LNCaP clone FGC (cell line): ENCODE measurements around the gene PPARD.

Source experiments
- DNase-seq: peaks from one replicate; pipeline ENCODE4 v3.0.0-alpha.2; 2011; ENCODE audit warnings: low read depth
- H3K4me3 ChIP-seq: 2 replicates; pipeline ENCODE4 v1.5.1; 2011; ENCODE audit warnings: mild to moderate bottlenecking, low read depth, low read length, control low read depth
- TF ChIP-seq, protein P1 (sequence below): IDR thresholded peaks from 2 replicates; pipeline ENCODE4 v1.5.1; 2012; ENCODE audit warnings: mild to moderate bottlenecking; ENCODE audit not compliant: control insufficient read depth, insufficient read depth; ENCODE audit errors: extremely low read depth

PPARD gene

DNA sequence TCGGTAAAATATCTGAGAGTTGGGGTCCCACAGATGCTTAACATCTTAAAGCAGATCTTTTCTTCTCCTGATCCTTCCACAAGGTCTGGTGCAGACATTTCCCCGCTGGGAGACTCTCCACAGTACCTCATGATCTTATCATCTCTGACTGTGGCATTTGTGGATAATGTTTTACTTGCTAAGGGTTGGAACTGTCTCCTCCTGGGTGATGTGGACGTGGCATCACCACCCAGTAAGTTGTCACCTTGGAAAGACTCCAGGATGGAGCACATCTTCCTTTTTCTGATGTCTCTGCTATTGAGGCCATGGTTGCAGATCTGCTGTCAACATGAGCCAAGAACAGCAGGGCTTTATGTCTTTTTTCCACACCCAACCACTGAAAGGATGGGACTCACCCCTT, 67.8 kb downstream of the PPARD start:
- H3K4me3 ChIP-seq = no peak overlapping the region
- TF ChIP-seq, protein P1, sequence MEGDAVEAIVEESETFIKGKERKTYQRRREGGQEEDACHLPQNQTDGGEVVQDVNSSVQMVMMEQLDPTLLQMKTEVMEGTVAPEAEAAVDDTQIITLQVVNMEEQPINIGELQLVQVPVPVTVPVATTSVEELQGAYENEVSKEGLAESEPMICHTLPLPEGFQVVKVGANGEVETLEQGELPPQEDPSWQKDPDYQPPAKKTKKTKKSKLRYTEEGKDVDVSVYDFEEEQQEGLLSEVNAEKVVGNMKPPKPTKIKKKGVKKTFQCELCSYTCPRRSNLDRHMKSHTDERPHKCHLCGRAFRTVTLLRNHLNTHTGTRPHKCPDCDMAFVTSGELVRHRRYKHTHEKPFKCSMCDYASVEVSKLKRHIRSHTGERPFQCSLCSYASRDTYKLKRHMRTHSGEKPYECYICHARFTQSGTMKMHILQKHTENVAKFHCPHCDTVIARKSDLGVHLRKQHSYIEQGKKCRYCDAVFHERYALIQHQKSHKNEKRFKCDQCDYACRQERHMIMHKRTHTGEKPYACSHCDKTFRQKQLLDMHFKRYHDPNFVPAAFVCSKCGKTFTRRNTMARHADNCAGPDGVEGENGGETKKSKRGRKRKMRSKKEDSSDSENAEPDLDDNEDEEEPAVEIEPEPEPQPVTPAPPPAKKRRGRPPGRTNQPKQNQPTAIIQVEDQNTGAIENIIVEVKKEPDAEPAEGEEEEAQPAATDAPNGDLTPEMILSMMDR = no peak
- DNase-seq = no peak

DNA sequence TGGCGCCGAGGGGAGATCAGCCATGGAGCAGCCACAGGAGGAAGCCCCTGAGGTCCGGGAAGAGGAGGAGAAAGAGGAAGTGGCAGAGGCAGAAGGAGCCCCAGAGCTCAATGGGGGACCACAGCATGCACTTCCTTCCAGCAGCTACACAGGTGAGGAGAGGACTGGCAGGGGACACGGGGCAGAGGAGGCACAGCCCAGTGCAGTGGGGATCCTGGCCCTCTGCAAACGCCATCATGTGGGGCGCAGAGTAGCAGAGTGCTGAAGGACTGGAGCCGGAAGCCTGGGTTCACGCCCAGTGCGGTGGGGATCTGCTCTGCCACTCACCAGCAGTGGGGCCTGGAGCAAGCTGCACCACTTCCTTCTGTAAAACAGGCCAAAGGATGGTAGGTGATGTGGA, 68.7 kb downstream of the PPARD start:
- no peak for DNase-seq
- TF ChIP-seq, protein P1 = no peak
- no peak overlapping the region for H3K4me3 ChIP-seq

DNA sequence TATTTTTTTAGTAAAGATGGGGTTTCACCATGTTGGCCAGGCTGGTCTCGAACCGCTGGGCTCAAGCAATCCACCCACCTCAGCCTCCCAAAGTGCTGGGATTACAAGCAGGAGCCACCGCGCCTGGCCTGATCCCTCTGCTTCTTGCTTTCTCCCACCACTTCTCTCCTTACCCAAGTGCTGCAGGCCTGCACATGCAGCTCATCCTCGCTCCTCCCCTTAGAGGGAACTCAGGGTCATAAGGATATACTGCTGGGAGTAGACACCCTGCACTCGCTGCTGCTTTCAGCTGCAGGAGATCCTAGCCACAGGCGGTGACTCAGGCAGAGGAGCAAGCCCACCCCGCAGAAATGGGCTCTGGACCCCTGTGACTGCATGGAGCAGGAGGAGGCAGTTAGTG, 69.7 kb downstream of the PPARD start:
- no peak overlapping the region for H3K4me3 ChIP-seq
- no peak for DNase-seq
- TF ChIP-seq, protein P1 = no peak

DNA sequence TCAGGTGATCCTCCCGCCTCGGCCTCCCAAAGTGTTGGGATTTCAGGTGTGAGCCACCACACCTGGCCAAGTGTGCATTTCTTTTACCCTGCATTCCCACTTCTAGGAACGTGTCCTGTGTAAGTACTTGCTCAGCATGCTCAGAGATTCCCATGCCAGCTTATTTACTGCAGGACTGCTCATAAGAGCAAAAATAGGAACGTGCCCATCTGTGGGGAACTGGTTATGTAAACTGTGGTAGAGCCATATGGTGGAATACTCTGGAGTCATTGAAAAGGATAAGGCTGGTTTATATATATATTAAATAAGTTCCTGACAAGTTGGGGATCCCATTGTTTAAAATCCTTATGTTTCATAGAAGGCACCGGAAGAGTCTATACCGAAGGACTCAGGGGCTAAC, 71.6 kb downstream of the PPARD start:
- no peak for DNase-seq
- TF ChIP-seq, protein P1 = no peak
- H3K4me3 ChIP-seq = no peak overlapping the region

DNA sequence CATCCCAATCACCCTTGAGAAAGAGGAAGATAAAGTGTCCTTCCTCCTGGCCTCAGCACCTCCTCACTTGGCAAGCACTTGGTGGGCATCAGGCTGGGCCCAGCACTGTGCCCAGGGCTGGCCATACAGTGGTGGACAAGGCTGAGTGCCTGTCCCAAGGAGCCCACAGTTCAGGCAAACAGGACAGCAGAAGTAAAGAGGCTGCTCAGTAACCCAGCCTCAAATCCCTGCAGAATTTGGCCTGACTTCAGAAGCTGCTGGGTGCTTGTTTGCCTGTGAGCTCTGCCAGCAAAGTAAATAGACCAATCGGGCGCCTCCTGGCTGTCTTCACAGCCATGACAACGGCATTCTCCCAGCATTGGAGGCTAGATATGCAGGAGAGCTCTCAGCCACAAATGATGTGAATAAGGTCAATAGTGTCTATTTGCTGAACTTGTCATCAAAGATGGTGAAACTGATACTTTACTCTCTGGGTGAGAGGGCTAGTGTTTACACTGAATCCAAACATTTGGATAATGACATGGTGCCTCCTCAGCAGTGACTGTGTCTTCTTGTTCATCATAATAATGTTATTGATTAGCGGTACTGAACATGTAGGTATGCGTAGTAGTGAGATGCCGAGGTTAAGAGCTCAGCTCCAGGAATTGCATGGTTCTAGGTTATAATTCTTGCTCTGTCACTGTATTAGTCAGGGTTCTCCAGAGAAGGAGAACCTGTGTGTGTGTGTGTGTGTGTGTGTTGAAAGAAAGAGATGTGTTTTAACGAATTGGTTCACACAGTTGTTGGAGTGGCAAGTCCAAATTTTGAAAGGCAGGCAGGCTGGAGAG, 72.9 kb downstream of the PPARD start:
- no peak overlapping the region for H3K4me3 ChIP-seq
- peak; percentile 99 for DNase-seq
- TF ChIP-seq, protein P1 = peak; percentile 80

DNA sequence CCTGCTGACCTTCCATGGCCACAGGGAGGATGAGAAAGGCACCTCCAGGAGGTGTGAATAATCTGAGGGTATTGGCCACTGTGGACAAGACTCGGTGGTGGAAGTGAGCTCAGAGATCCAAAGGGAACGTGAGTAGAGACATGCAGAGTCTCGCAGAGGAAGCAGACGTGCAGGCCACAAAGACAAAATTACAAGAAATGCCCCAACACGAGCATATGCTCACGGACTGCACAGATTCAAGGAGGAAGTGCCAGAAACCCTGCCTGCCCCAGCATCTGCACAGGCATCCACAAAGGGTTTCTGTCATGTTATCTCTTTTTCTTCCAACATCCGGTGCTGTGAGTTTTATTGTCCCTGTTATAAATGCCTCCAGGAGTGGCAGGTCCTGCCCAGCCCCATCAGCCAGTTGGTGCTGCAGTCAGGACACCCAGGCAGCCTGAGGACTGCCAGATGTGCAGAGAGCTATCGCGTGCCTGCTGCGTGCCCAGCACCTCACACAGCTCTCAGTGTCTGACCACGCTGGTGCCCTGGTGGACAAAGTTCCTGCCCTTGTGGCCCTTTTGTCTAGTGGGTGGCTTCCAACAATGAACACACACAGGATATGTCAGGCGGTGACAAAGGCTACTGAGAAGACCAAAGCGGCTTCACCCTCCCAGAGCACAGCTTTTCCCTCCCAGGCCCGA, 75.8 kb downstream of the PPARD start:
- DNase-seq = no peak
- TF ChIP-seq, protein P1 = no peak
- H3K4me3 ChIP-seq = no peak overlapping the region
